Right kidney (tissue), 1 donor: ENCODE measurements around the gene ABCC4.

Experiments
- DNase-seq: peaks from one replicate; pipeline ENCODE4 v3.0.0-alpha.2; 2016

The ABCC4 gene

DNA sequence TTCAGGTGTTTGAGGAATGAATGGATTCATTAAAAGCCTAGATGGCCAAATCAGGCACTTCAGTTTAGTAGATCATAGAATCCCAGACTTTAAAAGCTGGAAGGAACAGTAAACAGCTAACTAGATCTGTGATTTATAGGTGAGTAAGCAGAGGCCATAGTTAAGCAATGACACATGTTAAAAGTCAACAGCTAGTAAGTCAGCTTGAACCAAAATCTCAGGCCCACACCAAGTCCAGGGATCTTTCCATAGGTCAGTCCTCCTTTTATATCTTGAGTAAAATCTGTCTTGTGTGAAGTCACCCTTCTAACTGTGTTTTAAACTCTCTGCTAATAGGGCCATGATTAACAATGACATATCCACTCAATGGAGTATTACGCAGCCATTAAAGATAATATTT is 313.4 kb downstream of the ABCC4 start:
- no peak for DNase-seq

DNA sequence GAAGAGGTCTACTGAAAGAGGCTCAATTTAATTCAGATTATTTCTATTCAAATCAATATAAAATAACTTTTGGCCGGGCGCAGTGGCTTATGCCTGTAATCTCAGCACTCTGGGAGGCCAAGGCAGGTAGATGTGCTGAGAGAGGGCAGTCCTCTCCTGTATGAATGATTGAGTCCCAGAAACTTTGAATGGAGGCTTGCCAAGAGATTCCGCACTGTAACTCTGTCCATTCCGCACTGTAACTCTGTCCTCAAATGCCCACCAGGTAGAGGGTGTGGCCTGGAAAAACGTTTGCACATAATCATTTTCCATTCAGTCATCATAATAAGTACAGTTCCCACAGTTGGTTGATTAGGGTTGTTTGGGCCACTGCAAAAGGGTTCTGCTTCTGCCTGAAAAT is 314.2 kb downstream of the ABCC4 start:
- DNase-seq: no peak

- no peak for DNase-seq
These were observed 316.3 kb downstream of the ABCC4 start for GRCh38 chr13:94984958-94985357.

- DNase-seq: no peak
These were observed 322.7 kb downstream of the ABCC4 start for GRCh38 chr13:94978516-94978915.

GRCh38 chr13:94974015-94974951 is 327.0 kb downstream of the ABCC4 start:
- no peak for DNase-seq

DNA sequence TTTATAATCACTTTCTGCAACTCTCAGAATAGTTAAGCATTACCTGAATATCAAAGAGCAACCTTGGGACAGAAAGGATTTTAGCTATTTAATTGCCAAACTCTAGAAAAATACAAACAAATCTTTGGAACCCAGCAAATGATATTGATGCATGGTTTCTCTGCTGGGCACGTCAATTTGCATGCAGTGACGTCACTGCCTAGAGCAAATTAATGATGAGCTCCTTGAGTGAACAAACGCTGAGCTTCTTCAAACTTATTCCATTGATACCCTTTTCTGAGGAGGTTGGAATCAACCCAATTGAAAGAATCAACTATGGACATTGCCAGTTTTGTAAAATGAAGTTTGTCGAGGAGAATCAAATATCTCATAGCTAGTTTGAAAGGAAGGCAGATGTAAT is 329.0 kb downstream of the ABCC4 start:
- DNase-seq: no peak
